ENCODE data around the gene VPS13A. TPM values are rescaled to one million over a fixed set of nuclear protein-coding genes. Genes with fewer than 3 reads are reported as not detected.

VPS13A gene
- 19.5 and 32.6 TPM in 2 replicates for total RNA-seq

- Histone ChIP-seq H3K4me3 (ENCODE audit: low read depth, low read length) (peak within 1 kb of the TSS; percentile 72), H3K36me3 (ENCODE audit: control insufficient read depth, insufficient read depth, low read length) (no peaks in the 10 kb centered on the region), H3K27me3 (ENCODE audit: control insufficient read depth, insufficient read depth, low read length) (no peaks in the 10 kb centered on the region)
- TF ChIP-seq CTCF (IDR thresholded peaks at IDR 0.05; ENCODE audit: insufficient read depth, low read length, severe bottlenecking), result peak; percentile 42
- DNase-seq (ENCODE audit: low read depth) (peak; percentile 81), FAIRE-seq (no peak)
Measured at GRCh38 chr9:77177143-77177893, at the start of gene VPS13A. VPS13A (plus strand) TSS chr9:77177534; CDS start chr9:77177705, 171 bp downstream.

- DNase-seq (ENCODE audit: low read depth) (no peak), FAIRE-seq (no peak)
- H3K36me3 ChIP-seq (ENCODE audit: control insufficient read depth, insufficient read depth, low read length), result no peaks in the 10 kb centered on the region
- H3K27me3 ChIP-seq (ENCODE audit: control insufficient read depth, insufficient read depth, low read length), result no peaks in the 10 kb centered on the region
- no peak for TF ChIP-seq CTCF (IDR thresholded peaks at IDR 0.05; ENCODE audit: insufficient read depth, low read length, severe bottlenecking)
- no peak overlapping the region for H3K4me3 ChIP-seq (ENCODE audit: low read depth, low read length)
Measured at GRCh38 chr9:77128125-77128789, 49.1 kb upstream of the VPS13A start.

GRCh38 chr9:77131399-77131798 is 45.9 kb upstream of the VPS13A start:
- H3K27me3 ChIP-seq (ENCODE audit: control insufficient read depth, insufficient read depth, low read length), result no peaks in the 10 kb centered on the region
- FAIRE-seq (no peak), DNase-seq (ENCODE audit: low read depth) (no peak)
- TF ChIP-seq CTCF (IDR thresholded peaks at IDR 0.05; ENCODE audit: insufficient read depth, low read length, severe bottlenecking), result no peak
- H3K36me3 ChIP-seq (ENCODE audit: control insufficient read depth, insufficient read depth, low read length), result no peaks in the 10 kb centered on the region
- H3K4me3 ChIP-seq (ENCODE audit: low read depth, low read length), result no peak overlapping the region

- Histone ChIP-seq H3K4me3 (ENCODE audit: low read depth, low read length) (no peak overlapping the region), H3K27me3 (ENCODE audit: control insufficient read depth, insufficient read depth, low read length) (no peaks in the 10 kb centered on the region), H3K36me3 (ENCODE audit: control insufficient read depth, insufficient read depth, low read length) (no peaks in the 10 kb centered on the region)
- DNase-seq (ENCODE audit: low read depth) (no peak), FAIRE-seq (no peak)
- TF ChIP-seq CTCF (IDR thresholded peaks at IDR 0.05; ENCODE audit: insufficient read depth, low read length, severe bottlenecking), result no peak
Measured at GRCh38 chr9:77133011-77133410, 44.3 kb upstream of the VPS13A start.

- Histone ChIP-seq H3K27me3 (ENCODE audit: control insufficient read depth, insufficient read depth, low read length) (no peaks in the 10 kb centered on the region), H3K36me3 (ENCODE audit: control insufficient read depth, insufficient read depth, low read length) (no peaks in the 10 kb centered on the region), H3K4me3 (ENCODE audit: low read depth, low read length) (no peak overlapping the region)
- no peak for DNase-seq (ENCODE audit: low read depth)
- no peak for FAIRE-seq
- TF ChIP-seq CTCF (IDR thresholded peaks at IDR 0.05; ENCODE audit: insufficient read depth, low read length, severe bottlenecking), result no peak
Measured at GRCh38 chr9:77142366-77142765, 35.0 kb upstream of the VPS13A start.

All from bronchial epithelial cell (primary cell).